ENCODE results near the gene KCNA2.

KCNA2 gene

GRCh38 chr1:110604586-110605148 is 1.5 kb downstream of the KCNA2 start:
- no peak overlapping the region for H3K4me3 ChIP-seq (replicated peaks in 1 of 2; ENCODE audit: low read depth in 2 of 2, low read length in 2 of 2)
- DNase-seq (ENCODE audit: low read depth in 2 of 2) = no peak
- no peak for TF ChIP-seq CTCF (IDR thresholded peaks at IDR 0.05; ENCODE audit: low read depth, low read length)

- no peak for DNase-seq (ENCODE audit: low read depth in 2 of 2)
- TF ChIP-seq CTCF (IDR thresholded peaks at IDR 0.05; ENCODE audit: low read depth, low read length) = no peak
- no peak overlapping the region for H3K4me3 ChIP-seq (replicated peaks in 1 of 2; ENCODE audit: low read depth in 2 of 2, low read length in 2 of 2)
Measured at GRCh38 chr1:110603058-110603457, 3.1 kb downstream of the KCNA2 start.

GRCh38 chr1:110602466-110602865 is 3.7 kb downstream of the KCNA2 start:
- no peak overlapping the region for H3K4me3 ChIP-seq (replicated peaks in 1 of 2; ENCODE audit: low read depth in 2 of 2, low read length in 2 of 2)
- DNase-seq (ENCODE audit: low read depth in 2 of 2) = no peak
- TF ChIP-seq CTCF (IDR thresholded peaks at IDR 0.05; ENCODE audit: low read depth, low read length) = no peak

- DNase-seq (ENCODE audit: low read depth in 2 of 2) = no peak
- TF ChIP-seq CTCF (IDR thresholded peaks at IDR 0.05; ENCODE audit: low read depth, low read length) = no peak
- no peak overlapping the region for H3K4me3 ChIP-seq (replicated peaks in 1 of 2; ENCODE audit: low read depth in 2 of 2, low read length in 2 of 2)
Measured at GRCh38 chr1:110601332-110601731, 4.8 kb downstream of the KCNA2 start.

GRCh38 chr1:110600716-110601115 is 5.4 kb downstream of the KCNA2 start:
- H3K4me3 ChIP-seq (replicated peaks in 1 of 2; ENCODE audit: low read depth in 2 of 2, low read length in 2 of 2) = no peak overlapping the region
- TF ChIP-seq CTCF (IDR thresholded peaks at IDR 0.05; ENCODE audit: low read depth, low read length) = no peak
- DNase-seq (ENCODE audit: low read depth in 2 of 2) = no peak

GRCh38 chr1:110597966-110598365 is 8.2 kb downstream of the KCNA2 start:
- no peak for TF ChIP-seq CTCF (IDR thresholded peaks at IDR 0.05; ENCODE audit: low read depth, low read length)
- DNase-seq (ENCODE audit: low read depth in 2 of 2) = no peak
- no peak overlapping the region for H3K4me3 ChIP-seq (replicated peaks in 1 of 2; ENCODE audit: low read depth in 2 of 2, low read length in 2 of 2)

GRCh38 chr1:110596312-110596711 is 9.8 kb downstream of the KCNA2 start:
- H3K4me3 ChIP-seq (replicated peaks in 1 of 2; ENCODE audit: low read depth in 2 of 2, low read length in 2 of 2) = no peak overlapping the region
- DNase-seq (ENCODE audit: low read depth in 2 of 2) = no peak
- TF ChIP-seq CTCF (IDR thresholded peaks at IDR 0.05; ENCODE audit: low read depth, low read length) = no peak
